Lower lobe of right lung (tissue), 2 donors: ENCODE results near the gene BPIFB1. TPM values are rescaled to one million over a fixed set of nuclear protein-coding genes. Genes with fewer than 3 reads are reported as not detected.

Source experiments
- ATAC-seq, 2 donors: fragments of 200-7000 bp; cut with Tn5 transposase; one replicate each; pipeline ENCODE4 v1.9.1; 2020 to 2022; ENCODE audit warnings: mild to moderate bottlenecking in 2 of 2, moderate library complexity in 2 of 2
- DNase-seq: peaks from one replicate; pipeline ENCODE4 v3.0.0-alpha.2; 2020
- H3K27ac ChIP-seq: fragments of 200-600 bp; one replicate; pipeline ENCODE4 v1.8.0; 2022
- H3K27me3 ChIP-seq: fragments of 200-600 bp; one replicate; pipeline ENCODE4 v1.8.0; 2022; ENCODE audit warnings: low read depth
- H3K36me3 ChIP-seq: fragments of 200-600 bp; one replicate; pipeline ENCODE4 v1.8.0; 2022; ENCODE audit warnings: mild to moderate bottlenecking
- H3K4me1 ChIP-seq: fragments of 200-600 bp; one replicate; pipeline ENCODE4 v1.8.0; 2022
- H3K4me3 ChIP-seq: fragments of 200-600 bp; one replicate; pipeline ENCODE4 v1.8.0; 2022; ENCODE audit warnings: mild to moderate bottlenecking
- H3K9me3 ChIP-seq: fragments of 200-600 bp; one replicate; pipeline ENCODE4 v1.8.0; 2022
- CTCF ChIP-seq: fragments of 200-600 bp; IDR thresholded peaks from one replicate; pipeline ENCODE4 v1.8.0; 2022; ENCODE audit warnings: antibody characterized with exemption, mild to moderate bottlenecking
- intact Hi-C: fragments of 100-400 bp; cut with DNase I; formaldehyde crosslinking; loops from one replicate; pipeline ENCODE4 v1.11.0; 2022
- total RNA-seq: library from RNA; stranded (reverse); fragmentation: NEBNext Ultra II Directional; extraction: Animal tissue kit (Norgen Biotek cat#: 25700); gene quantifications from one replicate; pipeline ENCODE4 v1.2.1, GENCODE V29; 2021
- donor health status: DM: no; HTN: yes; CAD: no; lungs with severe emphysema.

BPIFB1 gene
- total RNA-seq, 1 donor from 2014 or later = 263 TPM

- DNase-seq = no peak
- no peak overlapping the region for H3K27ac ChIP-seq
These were observed 66.5 kb downstream of the BPIFB1 start for GRCh38 chr20:33349493-33349892.

GRCh38 chr20:33351696-33352095, 68.7 kb downstream of the BPIFB1 start:
- Histone ChIP-seq H3K27ac (no peak overlapping the region), H3K9me3 (no peaks in the 10 kb centered on the region), H3K36me3 (peaks cover 50% of the 10 kb centered on the region), H3K4me1 (no peaks in the 10 kb centered on the region), H3K27me3 (no peaks in the 10 kb centered on the region), H3K4me3 (no peak overlapping the region)
- TF ChIP-seq CTCF = no peak
- intact Hi-C loops = no loop called here
- ATAC-seq = no peak
- no peak for DNase-seq

More at GRCh38 chr20:33349493-33349892, 66.5 kb downstream of the BPIFB1 start:
- H3K36me3 ChIP-seq = peaks cover 37% of the 10 kb centered on the region
- ATAC-seq = no peak
- no peak overlapping the region for H3K4me3 ChIP-seq
- intact Hi-C loops = no loop called here
- no peaks in the 10 kb centered on the region for H3K27me3 ChIP-seq
- no peaks in the 10 kb centered on the region for H3K9me3 ChIP-seq
- TF ChIP-seq CTCF = no peak
- H3K4me1 ChIP-seq = no peaks in the 10 kb centered on the region

- DNase-seq = no peak
- intact Hi-C loops = no loop called here
- H3K27ac ChIP-seq = no peak overlapping the region
- no peak for TF ChIP-seq CTCF
- no peak overlapping the region for H3K4me3 ChIP-seq
- no peak for ATAC-seq
- no peaks in the 10 kb centered on the region for H3K9me3 ChIP-seq
- H3K36me3 ChIP-seq = peaks cover 51% of the 10 kb centered on the region
- no peaks in the 10 kb centered on the region for H3K4me1 ChIP-seq
- no peaks in the 10 kb centered on the region for H3K27me3 ChIP-seq
These were observed 69.4 kb downstream of the BPIFB1 start for GRCh38 chr20:33352258-33353012.

- no peak for TF ChIP-seq CTCF
- Histone ChIP-seq H3K36me3 (peaks cover 57% of the 10 kb centered on the region), H3K4me3 (no peak overlapping the region), H3K9me3 (no peaks in the 10 kb centered on the region), H3K4me1 (no peaks in the 10 kb centered on the region), H3K27me3 (no peaks in the 10 kb centered on the region), H3K27ac (no peak overlapping the region)
- DNase-seq = no peak
- no peak for ATAC-seq
- intact Hi-C loops = no loop called here
These were observed 70.0 kb downstream of the BPIFB1 start for GRCh38 chr20:33353013-33353402.

Other genes starting within 250 kb of the BPIFB1 start
- gene BPIFB3, start 229.3 kb upstream of the BPIFB1 start, total RNA-seq = not detected
- gene BPIFB4, start 203.6 kb upstream of the BPIFB1 start, total RNA-seq = not detected
- not detected for gene BPIFA2, start 115.1 kb upstream of the BPIFB1 start, total RNA-seq
- not detected for gene BPIFA3, start 65.9 kb upstream of the BPIFB1 start, total RNA-seq
- 28.4 TPM for gene BPIFA1, start 47.2 kb upstream of the BPIFB1 start, total RNA-seq
- 23.2 TPM for gene CDK5RAP1, start 118.3 kb downstream of the BPIFB1 start, total RNA-seq
- gene SNTA1, start 160.5 kb downstream of the BPIFB1 start, total RNA-seq = 6.7 TPM
- 18.2 TPM for gene CBFA2T2, start 206.9 kb downstream of the BPIFB1 start, total RNA-seq